AG08396 (cell line): Measurements from ENCODE around the gene SCFD2.
"Not testable (repeated sequence)": the region's sequence is repeated elsewhere in the genome, so short reads cannot be mapped to it uniquely, and the experiment has no call there.

ENCODE experiments used
- DNase-seq: peaks from one replicate; pipeline ENCODE4 v3.0.0; 2012; ENCODE audit warnings: low spot score, mixed read lengths

Gene SCFD2

GRCh38 chr4:53346392-53346791 lies 19.5 kb downstream of the SCFD2 start:
- not testable (repeated sequence) for DNase-seq

- not testable (repeated sequence) for DNase-seq
Observed at GRCh38 chr4:53340145-53340544, 25.7 kb downstream of the SCFD2 start.

DNA sequence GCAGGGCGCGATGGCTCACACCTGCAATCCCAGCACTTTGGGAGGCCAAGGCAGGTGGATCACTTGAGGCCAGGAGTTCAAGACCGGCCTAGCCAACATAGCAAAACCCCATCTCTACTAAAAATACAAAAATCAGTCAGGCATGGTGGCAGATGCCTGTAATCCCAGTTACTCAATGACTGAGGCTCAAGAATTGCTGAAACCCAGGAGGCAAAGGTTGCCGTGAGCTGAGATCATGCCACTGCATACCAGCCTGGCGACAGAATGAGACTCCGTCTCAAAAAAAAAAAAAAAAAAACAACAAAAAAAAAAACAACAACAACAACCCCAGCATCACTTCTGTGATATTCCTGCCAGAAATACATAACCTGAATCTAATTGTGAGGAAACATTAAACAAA lies 30.9 kb downstream of the SCFD2 start:
- not testable (repeated sequence) for DNase-seq

GRCh38 chr4:53326535-53326934 lies 39.3 kb downstream of the SCFD2 start:
- DNase-seq = no peak

DNA sequence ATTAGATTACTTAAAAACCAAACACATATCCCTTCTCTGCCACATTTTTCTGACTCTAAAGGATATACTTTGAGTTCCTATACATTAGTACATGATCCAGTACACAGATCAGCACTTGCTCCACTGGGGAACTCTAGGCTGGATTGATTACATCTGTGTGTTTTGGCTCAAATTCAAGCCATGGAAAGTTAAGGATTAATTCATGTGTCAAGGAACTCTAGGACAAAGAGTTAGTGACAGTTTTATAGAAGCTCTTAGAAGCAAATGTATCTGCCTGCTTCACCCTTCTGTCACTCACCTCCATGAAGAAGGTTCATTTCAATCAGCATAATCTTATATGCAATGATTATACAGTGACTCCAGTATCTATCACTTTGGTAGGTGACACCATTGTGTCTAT lies 43.2 kb downstream of the SCFD2 start:
- no peak for DNase-seq

DNA sequence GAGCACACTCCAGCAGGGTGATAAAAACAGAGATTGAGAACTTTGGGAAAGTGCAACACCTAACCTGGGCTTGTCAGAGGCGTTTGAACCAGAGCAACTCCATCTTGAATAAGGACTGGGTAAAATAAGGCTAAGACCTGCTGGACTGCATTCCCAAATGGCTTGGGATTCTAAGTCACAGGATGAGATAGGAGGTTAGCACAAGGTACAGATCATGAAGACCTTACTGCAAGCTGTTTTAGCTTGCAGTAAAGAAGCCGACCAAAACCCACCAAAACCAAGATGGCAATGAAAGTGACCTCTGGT lies 43.9 kb downstream of the SCFD2 start:
- DNase-seq = no peak

- DNase-seq = peak; percentile 59
Observed at GRCh38 chr4:53321151-53321983, 44.5 kb downstream of the SCFD2 start.

DNA sequence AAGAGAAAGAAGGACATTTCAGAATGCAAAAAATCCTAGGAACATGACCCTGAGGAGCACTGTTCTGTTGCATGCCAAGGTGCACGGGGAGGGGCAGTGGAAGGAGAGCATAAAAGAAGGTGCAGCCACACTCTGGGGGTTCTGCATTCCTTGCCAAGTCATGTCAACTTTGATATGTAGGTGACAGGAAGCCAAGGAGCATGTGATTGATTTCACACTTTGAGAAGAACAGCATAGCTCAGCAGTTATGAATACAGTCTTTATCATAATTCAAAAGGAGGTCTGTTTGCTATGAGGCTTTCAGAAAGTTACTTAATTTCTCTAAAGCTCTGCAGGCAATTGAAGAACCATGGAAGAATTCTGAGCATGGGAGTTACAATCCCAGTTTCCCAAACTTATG lies 50.6 kb downstream of the SCFD2 start:
- DNase-seq = no peak

DNA sequence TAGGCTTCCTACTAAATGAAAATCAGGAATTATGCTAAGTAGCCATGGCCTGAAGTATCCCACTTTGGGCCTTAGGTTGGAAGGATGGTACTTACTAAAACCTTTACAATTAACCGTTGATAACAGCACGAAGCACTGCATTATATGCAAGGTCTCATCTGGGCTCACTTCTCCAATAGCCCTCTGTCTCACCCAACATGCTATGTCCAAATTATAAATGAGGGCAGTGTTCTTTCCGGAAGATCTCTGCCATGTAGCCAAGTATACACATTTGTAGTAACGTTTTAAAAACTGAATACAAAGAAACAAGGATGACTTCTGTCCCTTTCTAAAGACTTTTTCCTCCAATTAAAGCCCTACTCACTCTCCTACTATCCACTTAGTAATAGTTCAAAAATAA lies 51.6 kb downstream of the SCFD2 start:
- DNase-seq = no peak

GRCh38 chr4:53313510-53313909 lies 52.4 kb downstream of the SCFD2 start:
- DNase-seq = no peak

- no peak for DNase-seq
Observed at GRCh38 chr4:53309321-53310040, 56.4 kb downstream of the SCFD2 start.

- DNase-seq = no peak
Observed at GRCh38 chr4:53307819-53308780, 57.8 kb downstream of the SCFD2 start.

DNA sequence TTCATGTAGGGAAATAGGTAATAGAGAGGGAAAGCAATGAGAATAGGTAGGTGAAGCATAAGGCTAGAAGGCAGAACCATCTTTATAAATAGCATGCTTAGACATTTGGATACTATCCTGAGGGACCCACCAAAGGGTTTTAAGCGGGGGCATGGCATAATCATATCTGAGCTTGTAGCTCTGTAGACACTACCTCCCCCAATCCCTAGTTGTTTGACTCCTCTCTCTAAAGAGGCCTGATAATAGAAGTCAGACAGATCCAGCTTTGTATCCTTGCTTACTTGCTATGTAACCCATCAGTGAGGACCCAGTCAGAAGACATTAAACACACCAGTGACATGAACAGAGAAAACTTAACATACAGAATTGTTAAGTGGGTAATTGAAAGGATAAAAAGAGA lies 58.7 kb downstream of the SCFD2 start:
- no peak for DNase-seq

- DNase-seq = peak; percentile 20
Observed at GRCh38 chr4:53306729-53307128, 59.1 kb downstream of the SCFD2 start.

- not testable (repeated sequence) for DNase-seq
Observed at GRCh38 chr4:53292209-53292608, 73.7 kb downstream of the SCFD2 start.

GRCh38 chr4:53281438-53281837 lies 84.4 kb downstream of the SCFD2 start:
- DNase-seq = no peak

GRCh38 chr4:53280846-53281245 lies 85.0 kb downstream of the SCFD2 start:
- no peak for DNase-seq

- no peak for DNase-seq
Observed at GRCh38 chr4:53274609-53275268, 91.1 kb downstream of the SCFD2 start.

DNA sequence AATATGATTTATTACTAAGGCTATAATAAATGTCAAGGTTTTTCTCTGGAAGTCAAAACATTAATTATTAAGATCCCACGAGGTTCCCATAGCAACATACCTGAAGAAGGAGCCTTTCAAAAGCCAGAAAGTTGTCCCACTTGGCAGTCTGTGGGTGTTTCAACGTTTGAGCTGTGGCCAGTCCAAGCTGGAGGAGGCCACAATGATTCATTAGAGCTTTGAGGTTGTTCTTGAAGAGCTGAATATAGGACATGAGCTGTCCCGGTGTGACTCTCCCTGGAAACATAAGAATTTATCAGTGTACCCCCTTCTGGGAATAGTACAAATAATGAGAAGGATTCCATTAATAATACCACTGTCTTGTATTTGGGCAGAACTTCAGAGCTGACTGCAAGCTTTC lies 92.1 kb downstream of the SCFD2 start:
- peak; percentile 29 for DNase-seq

DNA sequence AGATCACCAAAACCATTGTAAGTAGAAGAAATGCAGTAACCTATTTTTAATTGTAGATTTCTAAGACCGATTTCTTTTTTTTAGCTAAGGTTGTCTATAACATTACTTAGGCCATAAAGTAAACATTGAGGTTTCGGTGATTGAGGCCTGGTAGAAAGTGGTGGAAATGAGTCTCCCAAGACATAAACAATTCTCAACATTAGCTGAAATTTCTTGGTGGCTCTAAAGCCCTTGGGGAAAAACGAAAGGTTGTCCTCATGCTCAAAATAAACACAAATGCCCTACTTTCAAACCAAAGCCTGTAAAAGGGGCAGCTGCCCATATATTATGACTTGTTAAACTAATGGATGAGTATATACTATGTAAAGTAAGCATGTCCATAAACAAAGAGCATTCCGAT lies 98.8 kb downstream of the SCFD2 start:
- peak; percentile 16 for DNase-seq

GRCh38 chr4:53255986-53256385 lies 109.9 kb downstream of the SCFD2 start:
- not testable (repeated sequence) for DNase-seq

DNA sequence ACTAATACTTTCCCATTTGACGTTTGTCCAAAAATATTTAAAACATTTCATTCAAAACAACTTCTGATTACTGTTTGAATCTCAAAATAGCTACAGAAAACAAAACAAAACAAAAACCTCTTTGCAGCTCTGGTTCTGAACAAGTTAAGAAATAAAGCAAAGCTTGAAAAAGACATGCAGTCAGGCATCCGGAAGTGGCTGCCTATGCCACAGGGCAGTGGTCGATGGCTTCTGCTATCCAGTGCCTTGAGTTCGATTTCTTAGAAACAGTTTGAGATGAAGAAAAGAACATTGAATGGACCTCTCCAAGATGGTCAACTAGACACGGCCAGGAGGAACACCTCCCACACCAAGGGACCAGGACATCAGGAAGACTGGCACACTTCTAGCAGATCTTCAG lies 125.3 kb downstream of the SCFD2 start:
- DNase-seq = peak; percentile 41
